GF-D8 (cell line): ENCODE results near the gene PFKL.
"Not testable (repeated sequence)": the region's sequence is repeated elsewhere in the genome, so short reads cannot be mapped to it uniquely, and the experiment has no call there.

ENCODE experiments used
- DNase-seq: peaks from one replicate; lab custom pipeline; 2025; lab: John Stamatoyannopoulos, UW

Gene PFKL

DNA sequence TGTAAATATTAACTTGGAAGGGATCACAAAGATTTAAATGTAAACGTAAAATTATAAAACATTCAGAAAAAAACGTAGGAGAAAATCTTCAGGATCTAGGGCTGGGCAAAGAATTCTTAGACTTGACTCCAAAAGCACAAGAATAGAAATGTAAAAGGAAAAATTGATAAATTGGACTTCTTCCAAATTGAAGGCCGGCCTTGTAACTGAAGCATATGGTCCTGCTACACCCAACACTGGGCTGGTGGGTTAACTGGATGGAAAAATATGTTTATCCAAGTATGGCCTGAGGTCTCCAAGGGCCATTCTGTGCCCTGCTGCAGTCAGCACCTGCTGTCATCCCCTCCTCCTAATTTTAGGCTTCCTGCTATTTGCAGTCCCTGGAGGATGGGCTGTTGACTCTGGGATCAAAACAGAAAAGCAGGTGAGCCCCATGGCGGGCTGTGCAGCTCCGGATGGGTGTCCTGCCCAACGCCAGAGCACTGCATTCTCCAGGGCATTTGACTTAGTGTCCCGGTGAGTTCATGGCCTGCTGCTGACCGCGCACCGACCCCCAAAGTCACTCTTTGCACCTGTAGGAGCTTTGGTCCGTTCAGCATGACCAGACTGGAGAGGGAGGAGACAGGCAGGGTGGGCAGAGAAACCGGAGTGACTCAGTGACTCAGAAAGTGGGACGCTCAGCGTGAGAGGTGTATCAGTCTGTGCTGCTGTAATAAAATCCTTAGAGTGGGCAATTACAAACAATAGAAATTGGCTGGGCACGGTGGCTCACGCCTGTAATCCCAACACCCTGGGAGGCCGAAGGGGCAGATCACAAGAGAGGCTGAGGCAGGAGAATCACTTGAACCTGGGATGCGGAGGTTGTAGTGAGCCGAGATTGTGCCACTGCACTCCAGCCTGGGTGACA is 20.2 kb upstream of the PFKL start:
- no peak for DNase-seq

DNA sequence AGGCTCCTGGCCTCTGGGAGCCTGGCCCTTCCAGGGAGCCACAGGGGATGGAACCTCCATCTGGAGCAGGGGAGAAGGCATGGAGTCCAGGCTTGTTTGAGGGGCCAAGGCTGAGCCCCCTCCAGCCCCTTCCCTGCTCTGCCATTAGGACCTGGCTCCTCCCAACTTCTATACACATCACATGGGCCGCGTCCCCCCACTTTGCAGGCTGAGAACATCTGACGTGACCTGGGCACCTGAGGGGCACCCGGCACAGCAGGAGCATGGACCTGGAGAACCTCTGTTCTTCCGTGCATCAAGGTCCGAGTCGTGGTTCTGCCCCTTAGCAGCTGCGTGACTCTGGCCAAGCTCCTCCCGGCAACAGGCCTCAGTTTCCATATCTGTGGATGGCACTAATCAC is 18.1 kb upstream of the PFKL start:
- DNase-seq, result no peak

DNA sequence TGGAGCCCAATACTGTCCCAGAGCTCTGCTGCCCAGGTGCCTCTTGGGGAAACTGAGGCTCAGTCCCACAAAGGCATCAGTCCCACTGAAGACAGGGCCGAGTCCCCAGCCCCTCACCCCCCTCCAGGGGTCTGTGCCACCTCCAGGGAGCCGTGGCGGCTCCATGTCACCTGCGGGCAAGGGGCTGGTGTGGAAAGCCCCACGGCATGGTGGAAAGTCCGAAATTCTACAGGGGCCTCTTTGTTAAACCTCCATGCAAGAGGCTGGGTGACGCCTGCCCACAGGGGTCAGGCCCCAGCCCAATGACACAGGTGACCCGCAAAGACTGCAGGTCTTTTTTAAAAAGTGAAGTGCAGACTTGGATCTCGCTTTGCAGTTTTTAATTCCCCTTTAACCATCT is 17.5 kb upstream of the PFKL start:
- no peak for DNase-seq

DNA sequence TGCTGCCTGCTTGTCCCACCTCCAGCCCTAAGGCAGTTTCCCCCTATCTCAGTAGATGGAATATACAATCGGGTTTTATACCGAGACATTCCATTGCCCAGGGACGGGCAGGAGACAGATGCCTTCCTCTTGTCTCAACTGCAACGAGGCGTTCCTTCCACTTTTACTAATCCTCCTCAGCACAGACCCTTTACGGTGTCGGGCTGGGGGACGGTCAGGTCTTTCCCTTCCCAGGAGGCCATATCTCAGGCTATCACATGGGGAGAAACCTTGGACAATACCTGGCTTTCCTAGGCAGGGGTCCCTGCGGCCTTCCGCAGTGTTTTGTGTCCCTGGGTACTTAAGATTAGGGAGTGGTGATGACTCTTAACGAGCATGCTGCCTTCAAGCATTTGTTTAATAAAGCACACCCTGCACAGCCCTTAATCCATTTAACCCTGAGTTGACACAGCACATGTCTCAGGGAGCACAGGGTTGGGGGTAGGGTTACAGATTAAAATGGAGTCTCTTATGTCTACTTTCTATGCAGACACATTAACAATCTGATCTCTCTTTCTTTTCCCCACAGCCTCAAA is 16.6 kb upstream of the PFKL start:
- not testable (repeated sequence) for DNase-seq

DNA sequence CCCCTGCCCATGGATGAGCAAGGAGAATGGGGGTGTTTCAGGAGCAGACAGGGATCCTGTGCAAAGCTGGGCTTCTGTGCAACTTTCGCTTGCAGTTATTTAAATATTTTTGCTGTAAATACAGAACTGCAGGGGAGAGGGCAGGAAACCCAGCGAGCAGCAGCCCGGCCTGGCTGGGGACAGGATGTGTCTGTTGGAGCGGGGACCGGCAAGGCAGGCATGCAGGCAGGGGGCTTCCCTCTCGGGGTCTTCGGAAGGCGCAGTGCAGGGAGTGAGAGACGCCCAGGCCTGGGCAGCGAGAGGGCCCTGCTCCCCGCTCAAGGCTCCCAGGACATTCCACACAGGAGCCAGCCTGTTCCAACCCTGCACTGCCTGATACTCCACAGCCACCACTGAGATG is 15.9 kb upstream of the PFKL start:
- no peak for DNase-seq

DNA sequence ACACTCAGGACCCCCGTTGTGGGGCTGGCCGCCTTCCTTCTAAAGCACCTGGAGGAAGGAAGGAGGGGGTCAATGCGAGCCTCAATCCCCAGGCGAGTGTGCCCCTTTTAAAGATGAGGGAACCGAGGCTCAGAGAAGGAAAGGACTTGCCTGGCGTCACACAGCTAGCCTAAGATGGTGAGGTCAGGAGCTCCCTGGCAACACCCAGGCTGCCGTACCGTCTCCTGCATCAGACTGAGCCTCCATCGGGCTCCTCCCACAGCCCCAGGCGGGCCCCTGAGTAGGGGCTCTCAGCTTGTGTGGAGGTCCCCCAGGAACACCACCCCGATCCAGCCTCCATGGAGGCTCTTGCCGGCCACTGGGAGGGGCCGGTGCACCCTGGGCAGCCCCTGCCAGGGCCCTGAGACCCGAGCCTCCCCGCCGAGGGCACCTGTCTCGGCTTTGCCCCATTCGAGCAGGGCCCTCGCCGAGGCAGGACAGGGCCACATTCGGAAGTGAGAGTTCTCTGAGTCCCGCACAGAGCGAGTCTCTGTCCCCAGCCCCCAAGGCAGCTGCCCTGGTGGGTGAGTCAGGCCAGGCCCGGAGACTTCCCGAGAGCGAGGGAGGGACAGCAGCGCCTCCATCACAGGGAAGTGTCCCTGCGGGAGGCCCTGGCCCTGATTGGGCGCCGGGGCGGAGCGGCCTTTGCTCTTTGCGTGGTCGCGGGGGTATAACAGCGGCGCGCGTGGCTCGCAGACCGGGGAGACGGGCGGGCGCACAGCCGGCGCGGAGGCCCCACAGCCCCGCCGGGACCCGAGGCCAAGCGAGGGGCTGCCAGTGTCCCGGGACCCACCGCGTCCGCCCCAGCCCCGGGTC is 14.5 kb upstream of the PFKL start, which contains the start of gene AIRE:
AIRE (plus strand) TSS at position 739 of the 855 bp plus-strand sequence. CDS start 131 bp downstream, outside the sequence.
- DNase-seq, result no peak

DNA sequence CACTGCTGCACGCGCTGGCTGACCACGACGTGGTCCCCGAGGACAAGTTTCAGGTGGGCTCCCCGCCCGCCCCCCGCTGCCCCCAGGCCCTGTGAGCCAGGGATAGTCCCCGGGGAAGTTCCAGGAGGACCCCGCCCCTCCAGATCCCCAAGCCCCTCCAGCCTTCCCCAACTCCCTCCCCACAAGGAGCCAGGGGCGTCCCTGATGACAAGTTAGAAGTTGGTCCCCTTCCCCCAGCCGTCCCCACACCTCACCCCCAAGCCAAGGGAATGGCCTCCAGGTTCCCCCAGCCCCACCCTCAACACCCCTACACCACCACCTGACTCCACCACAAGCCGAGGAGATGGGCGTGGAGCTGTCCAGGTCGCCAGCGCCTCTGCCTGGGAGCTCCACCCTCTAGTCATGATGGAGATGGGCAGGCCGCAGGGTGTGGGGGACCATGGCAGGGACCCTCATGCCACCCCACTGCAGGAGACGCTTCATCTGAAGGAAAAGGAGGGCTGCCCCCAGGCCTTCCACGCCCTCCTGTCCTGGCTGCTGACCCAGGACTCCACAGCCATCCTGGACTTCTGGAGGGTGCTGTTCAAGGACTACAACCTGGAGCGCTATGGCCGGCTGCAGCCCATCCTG is 13.7 kb upstream of the PFKL start:
- no peak for DNase-seq

DNA sequence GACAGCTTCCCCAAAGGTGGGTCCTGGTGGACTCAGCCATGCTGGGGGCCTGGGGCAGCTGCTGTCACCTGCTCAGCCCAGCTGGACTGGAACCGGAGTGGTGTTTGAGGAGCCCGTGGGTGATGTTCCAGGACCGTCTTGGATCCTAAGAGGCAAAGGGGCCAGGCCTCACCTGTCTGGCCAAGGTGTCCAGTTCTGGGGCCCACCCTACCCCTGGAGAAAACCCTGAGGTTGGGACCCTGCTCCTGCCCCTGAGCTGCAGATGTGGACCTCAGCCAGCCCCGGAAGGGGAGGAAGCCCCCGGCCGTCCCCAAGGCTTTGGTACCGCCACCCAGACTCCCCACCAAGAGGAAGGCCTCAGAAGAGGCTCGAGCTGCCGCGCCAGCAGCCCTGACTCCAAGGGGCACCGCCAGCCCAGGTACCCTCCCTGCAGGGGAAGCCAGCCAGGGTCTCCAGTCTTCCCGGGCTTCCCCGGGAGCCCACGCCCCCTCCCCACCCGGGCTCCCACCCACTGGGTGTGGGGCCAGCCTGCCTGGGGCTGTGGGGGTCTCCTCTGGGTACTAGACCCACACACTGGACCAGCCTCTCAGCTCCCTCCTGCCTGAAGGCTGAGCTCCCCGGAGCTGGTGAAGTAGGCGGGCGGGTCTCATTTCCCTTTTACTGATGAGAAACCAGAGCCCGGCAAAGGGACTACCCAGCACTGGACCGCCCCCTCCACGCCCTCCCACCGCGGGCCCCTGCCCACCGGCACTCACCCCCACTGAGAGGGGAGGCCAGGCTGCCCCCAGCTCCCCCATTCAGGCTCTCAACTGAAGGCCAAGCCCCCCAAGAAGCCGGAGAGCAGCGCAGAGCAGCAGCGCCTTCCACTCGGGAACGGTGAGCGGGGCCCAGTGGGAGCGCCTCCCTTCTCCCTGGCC is 12.9 kb upstream of the PFKL start:
- DNase-seq, result no peak

DNA sequence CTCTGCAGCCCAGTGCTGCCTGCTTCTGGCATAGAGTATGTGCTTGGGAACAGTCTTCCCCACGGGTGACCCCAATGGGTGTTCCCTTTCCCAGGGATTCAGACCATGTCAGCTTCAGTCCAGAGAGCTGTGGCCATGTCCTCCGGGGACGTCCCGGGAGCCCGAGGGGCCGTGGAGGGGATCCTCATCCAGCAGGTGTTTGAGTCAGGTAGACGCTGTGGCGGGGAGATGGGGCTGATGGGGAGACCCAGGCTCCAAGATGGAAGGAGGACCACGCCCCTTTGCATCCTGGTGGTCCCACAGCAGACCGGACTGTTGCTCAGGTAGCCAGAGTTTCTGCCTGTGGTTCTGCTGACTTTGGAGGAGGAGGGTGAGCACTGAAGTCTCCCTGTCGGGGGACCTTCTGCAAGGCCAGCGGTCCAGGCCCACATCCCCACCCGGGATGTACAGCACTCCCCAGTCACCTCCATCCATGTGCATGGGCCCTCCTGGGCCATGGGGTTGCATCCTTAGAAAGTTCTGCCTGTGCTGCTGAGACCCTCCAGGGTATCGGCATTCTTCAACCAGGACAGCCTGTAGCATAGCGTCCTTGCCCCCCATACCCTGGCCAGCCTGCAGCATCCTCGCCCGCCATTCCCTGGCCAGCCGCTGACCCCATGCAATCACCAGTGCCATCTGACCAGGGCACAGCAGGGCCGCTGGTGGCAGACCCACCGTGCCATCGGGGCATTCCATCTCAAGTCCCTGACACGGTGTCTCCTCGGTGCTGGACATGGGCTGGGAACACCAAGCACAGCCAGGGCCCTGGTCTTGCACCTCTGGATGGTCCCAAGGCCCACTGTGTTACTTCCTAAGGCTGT is 11.4 kb upstream of the PFKL start:
- no peak for DNase-seq

DNA sequence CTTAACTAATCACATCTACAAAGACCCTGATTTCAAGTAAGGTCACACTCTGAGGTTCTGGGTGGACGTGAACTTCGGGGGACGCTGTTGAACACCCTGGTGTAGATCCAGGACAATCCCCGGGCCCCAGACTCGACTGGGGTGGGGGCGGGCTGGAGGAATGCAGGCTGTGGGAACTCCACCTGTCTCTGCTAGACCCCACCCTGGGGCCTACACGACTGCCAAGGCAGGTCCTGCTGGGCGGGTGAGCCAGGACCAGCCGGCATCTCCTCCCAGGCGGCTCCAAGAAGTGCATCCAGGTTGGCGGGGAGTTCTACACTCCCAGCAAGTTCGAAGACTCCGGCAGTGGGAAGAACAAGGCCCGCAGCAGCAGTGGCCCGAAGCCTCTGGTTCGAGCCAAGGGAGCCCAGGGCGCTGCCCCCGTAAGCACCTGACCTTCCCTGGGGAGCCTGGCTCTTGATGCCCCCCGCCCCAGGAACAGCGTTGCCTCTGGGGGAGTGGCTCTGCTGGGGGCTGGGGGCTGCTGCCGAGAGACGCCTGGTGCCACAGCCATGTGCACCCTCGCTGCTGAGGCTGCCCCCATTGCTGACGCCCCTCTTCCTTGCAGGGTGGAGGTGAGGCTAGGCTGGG is 10.4 kb upstream of the PFKL start:
- DNase-seq, result no peak

DNA sequence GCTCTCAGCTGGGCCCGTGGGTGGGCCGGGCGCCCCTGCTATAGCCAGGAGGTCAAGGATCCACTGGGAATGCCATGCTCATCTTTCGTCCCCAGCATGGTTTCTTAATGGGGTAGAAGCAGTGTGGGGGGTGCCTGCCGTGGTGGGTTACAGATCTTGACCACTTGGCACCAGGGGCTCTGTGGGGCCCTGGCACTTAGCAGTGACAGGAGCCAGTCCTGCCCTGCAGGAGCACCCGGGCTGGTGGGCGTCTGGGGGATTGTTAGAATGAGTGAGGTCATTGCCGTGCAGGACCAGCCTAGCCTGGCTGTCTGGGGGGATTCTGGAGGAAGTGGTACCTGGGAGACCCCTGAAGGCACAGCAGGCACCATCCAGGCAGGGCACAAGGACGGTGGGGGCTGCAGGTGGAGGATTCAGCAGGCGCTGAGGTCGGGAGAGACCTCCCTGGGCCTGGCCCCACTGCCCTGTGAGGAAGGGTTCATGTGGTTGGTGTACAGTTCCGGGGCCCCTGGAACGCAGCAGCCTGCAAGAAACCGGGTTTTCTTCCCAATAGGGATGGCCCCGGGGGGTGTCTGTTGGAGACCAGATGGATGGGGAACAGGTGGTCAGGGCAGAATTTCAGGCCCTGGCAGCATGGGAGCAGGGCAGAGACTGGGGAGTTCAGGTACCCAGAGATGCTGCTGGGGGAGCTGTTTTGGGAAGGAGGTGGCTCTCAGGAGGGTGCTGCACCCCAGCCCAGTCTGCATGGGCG is 9.4 kb upstream of the PFKL start:
- DNase-seq, result no peak

DNA sequence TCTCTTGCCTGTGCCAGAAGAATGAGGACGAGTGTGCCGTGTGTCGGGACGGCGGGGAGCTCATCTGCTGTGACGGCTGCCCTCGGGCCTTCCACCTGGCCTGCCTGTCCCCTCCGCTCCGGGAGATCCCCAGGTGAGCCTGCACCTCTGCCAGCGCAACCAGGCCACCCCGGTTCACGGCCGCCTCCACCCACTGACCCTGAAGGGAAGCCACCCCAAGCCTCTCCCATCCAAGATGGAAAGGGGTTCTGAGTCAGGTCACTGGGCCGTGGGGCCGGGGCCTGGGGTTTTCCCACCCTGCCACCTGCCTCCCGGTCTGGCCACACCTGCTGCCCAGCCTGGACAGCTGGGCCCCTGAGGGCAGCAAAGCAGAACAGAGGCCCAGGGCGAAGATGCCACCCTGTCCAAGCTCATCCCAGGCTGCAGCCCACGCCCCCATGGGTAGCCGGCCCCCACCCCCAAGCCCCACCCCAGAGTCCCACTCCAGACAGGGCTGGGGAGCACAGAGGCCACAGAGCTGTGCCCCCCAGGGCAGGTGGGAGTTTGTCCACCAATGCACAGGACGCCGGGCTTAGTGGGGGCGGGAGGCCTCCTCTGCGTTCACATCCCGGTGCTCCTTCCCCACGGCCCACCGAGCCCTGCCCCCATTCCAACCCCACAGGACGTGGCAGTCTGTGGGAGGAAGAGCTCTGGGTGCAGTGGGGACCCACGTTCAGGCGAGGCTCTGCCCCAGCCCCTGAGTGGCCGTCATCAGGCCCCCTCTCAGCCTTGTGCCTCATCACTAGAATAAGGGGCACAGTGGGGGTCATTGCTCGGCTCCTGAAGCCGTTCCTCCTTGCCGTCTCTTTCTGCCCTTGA is 8.5 kb upstream of the PFKL start:
- DNase-seq, result no peak

DNA sequence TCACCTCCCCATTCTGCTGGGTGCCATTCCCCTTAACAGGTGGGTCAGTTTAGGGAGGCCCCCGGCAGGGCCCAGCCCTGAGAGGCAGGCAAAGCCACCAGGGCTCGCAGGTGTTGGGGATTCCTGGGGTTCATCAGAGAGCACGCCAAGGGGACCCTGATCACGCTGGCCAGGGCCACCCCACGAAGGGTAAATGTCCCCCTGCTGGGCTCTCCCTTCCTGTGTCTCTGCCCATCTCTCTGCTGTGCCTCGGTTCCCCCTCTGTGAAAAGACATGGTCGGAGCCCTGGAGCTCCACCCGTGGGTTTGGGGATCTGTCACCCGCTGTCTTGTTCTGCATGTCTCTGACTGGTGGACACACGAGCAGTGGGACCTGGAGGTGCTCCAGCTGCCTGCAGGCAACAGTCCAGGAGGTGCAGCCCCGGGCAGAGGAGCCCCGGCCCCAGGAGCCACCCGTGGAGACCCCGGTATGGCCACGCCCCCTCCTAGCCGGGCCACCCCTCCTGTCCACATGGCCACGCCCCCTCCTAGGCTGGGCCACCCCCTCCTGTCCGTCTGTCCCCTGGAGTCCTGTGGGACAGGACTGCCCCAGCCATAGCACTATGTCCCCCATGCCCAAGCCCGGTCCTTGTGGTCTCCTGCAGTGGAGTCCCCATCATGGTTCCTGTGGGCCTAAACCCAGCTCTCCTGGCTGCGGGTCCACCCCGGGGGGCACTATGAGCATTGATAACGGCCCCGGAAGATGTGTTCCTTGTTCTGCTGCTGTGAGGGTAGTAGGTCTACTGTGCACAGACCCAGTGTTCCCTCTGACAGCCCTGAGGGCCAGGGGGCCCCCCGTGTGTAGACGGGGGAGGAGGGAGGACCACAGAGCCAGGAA is 7.7 kb upstream of the PFKL start:
- no peak for DNase-seq

DNA sequence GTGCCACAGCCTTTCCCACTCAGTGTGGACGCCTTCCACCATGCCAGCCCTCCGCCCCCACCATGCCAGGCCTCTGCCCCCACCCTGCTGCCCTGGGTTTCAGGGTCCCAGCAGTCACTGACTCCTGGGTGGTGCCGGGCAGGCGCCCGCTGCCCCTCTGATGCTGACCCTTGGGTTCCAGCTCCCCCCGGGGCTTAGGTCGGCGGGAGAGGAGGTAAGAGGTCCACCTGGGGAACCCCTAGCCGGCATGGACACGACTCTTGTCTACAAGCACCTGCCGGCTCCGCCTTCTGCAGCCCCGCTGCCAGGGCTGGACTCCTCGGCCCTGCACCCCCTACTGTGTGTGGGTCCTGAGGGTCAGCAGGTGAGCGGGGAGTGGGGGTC is 7.0 kb upstream of the PFKL start:
- DNase-seq, result no peak

DNA sequence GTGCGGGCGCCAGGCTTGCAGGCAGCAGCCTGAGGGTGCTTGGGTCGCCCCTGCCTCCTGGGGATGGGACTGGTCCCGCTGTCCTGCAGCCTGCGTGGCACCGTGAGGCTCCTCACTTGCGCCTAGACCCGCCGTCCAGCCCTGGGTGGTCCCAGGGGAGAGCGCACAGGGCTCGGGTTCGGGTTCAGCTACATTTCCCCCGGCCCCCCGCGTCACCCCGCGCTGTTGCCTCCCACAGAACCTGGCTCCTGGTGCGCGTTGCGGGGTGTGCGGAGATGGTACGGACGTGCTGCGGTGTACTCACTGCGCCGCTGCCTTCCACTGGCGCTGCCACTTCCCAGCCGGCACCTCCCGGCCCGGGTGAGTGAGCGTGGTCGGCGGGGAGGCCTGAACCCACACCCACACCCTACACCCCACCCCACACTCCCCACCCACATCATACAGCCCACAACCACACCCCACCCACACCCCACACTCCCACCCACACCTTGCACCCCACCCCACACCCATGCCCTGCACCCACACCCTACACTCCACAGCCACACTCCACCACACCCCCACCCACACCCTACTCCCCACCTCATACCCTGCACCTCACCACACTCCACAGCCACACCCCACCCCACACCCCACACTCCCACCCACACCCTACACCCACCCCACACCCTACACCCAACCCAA is 6.2 kb upstream of the PFKL start:
- no peak for DNase-seq

DNA sequence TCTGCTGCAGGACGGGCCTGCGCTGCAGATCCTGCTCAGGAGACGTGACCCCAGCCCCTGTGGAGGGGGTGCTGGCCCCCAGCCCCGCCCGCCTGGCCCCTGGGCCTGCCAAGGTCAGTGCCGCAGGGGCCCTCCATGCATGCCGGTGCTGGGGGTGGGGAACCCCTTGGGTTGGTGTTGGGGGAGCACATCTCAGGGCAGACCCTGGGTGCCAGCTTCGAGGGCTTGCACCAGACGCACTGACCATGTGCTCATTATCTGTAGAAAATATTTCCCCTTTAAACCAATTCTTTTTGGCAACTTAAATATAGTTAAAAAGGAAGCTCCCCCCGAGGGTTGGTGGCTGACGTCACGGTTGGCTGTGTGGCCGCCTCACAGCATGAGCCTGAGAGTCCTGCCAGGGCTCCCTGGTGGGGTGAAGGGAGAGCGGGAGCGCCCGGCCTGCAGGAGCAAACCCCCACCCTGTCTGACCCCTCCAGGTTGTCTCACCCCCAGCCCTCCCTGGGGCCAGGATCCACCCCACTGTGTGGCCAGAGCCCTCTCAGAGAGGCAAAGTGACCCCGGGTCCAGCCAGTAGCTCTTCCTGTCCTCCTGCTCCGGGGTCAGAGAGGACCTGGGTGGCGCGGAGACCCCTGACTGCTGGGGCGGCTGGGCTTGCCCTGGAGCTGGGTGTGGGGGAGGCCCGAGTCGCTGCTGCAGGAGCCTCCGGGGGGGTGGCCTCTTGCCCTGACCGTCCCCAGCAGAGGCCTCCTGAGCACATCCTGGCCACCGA is 5.3 kb upstream of the PFKL start:
- no peak for DNase-seq
